HG03558 (cell line): ENCODE data around the gene TMEM59L.
"Not testable (repeated sequence)": the region's sequence is repeated elsewhere in the genome, so short reads cannot be mapped to it uniquely, and the experiment has no call there.

Source experiments
- ATAC-seq: cut with Tn5 transposase; IDR thresholded peaks from one replicate; pipeline ENCODE4 v1.9.1; 2021; ENCODE audit warnings: moderate number of reproducible peaks; ENCODE audit not compliant: unreplicated experiment; ENCODE audit errors: extremely low read depth

The TMEM59L gene

GRCh38 chr19:18593367-18594095, 19.1 kb upstream of the TMEM59L start:
- ATAC-seq = no peak

GRCh38 chr19:18594096-18594823, 18.4 kb upstream of the TMEM59L start:
- ATAC-seq = no peak

- no peak for ATAC-seq
Observed at GRCh38 chr19:18594824-18595373, 17.8 kb upstream of the TMEM59L start.

- no peak for ATAC-seq
Observed at GRCh38 chr19:18595475-18595874, 17.2 kb upstream of the TMEM59L start.

- ATAC-seq = no peak
Observed at GRCh38 chr19:18596752-18597157, 15.9 kb upstream of the TMEM59L start.

GRCh38 chr19:18597809-18598660, 14.6 kb upstream of the TMEM59L start:
- ATAC-seq = no peak

GRCh38 chr19:18599485-18599884, 13.2 kb upstream of the TMEM59L start:
- no peak for ATAC-seq

GRCh38 chr19:18600692-18601397, 11.8 kb upstream of the TMEM59L start:
- ATAC-seq = not testable (repeated sequence)

GRCh38 chr19:18601875-18602274, 10.8 kb upstream of the TMEM59L start:
- ATAC-seq = no peak

GRCh38 chr19:18603255-18603957, 9.3 kb upstream of the TMEM59L start:
- ATAC-seq = no peak

GRCh38 chr19:18603958-18604819, 8.5 kb upstream of the TMEM59L start:
- ATAC-seq = no peak

GRCh38 chr19:18604820-18605159, 7.9 kb upstream of the TMEM59L start:
- ATAC-seq = no peak

- ATAC-seq = no peak
Observed at GRCh38 chr19:18605196-18605545, 7.5 kb upstream of the TMEM59L start.

GRCh38 chr19:18605546-18606280, 7.0 kb upstream of the TMEM59L start:
- no peak for ATAC-seq

- no peak for ATAC-seq
Observed at GRCh38 chr19:18606281-18607225, 6.1 kb upstream of the TMEM59L start, which contains the start of gene CRLF1. CRLF1 (minus strand) TSS chr19:18606799; CDS start chr19:18606656, 143 bp downstream.

- no peak for ATAC-seq
Observed at GRCh38 chr19:18607226-18608101, 5.2 kb upstream of the TMEM59L start.
